ENCODE data around the gene OPCML. TPM values are rescaled to one million over a fixed set of nuclear protein-coding genes. Genes with fewer than 3 reads are reported as not detected.

Gene OPCML
- total RNA-seq, 1 experiment from 2014 or later = not detected

- no peaks in the 10 kb centered on the region for H3K36me3 ChIP-seq (ENCODE audit: low read depth, low read length)
- H3K27me3 ChIP-seq (ENCODE audit: low read length) = no peaks in the 10 kb centered on the region
- CTCF ChIA-PET = no interaction called here
- no peak overlapping the region for H3K27ac ChIP-seq (ENCODE audit: low read length)
- ATAC-seq (no peak), DNase-seq (no peak)
- POLR2A ChIA-PET (ENCODE audit: unreplicated experiment) = no interaction called here
- H3K4me1 ChIP-seq (ENCODE audit: insufficient read depth, low read length) = no peaks in the 10 kb centered on the region
- H4K20me1 ChIP-seq (ENCODE audit: low read length) = no peaks in the 10 kb centered on the region
- no peak overlapping the region for H3K9ac ChIP-seq (ENCODE audit: low read length)
- H3K79me2 ChIP-seq (ENCODE audit: low read length) = no peaks in the 10 kb centered on the region
- no peaks in the 10 kb centered on the region for H3F3A ChIP-seq (ENCODE audit: low read length, unreplicated experiment)
- H3K9me2 ChIP-seq (replicated peaks; ENCODE audit: low read length) = no peaks in the 10 kb centered on the region
- H3K4me3 ChIP-seq (ENCODE audit: low read length) = no peak overlapping the region
- BruUV-seq (replicated peaks) = no TSS peak
- no peak overlapping the region for H3K4me2 ChIP-seq (ENCODE audit: low read length)
- intact Hi-C loops (cut with micrococcal nuclease) = no loop called here
- no peak overlapping the region for H2AFZ ChIP-seq (ENCODE audit: low read length)
- TF ChIP-seq EZH2phosphoT487 (IDR thresholded peaks at IDR 0.05; ENCODE audit: borderline replicate concordance, low read length) (no peak), EZH2 (IDR thresholded peaks at IDR 0.05; ENCODE audit: low read length, unreplicated experiment) (no peak), CTCF (conservative IDR thresholded peaks at IDR 0.05; ENCODE audit: low read depth, low read length) (no peak)
- H3K9me3 ChIP-seq (ENCODE audit: low read length) = peaks cover 14% of the 10 kb centered on the region
These were observed 146.5 kb downstream of the OPCML start for GRCh38 chr11:133385781-133386180.

DNA sequence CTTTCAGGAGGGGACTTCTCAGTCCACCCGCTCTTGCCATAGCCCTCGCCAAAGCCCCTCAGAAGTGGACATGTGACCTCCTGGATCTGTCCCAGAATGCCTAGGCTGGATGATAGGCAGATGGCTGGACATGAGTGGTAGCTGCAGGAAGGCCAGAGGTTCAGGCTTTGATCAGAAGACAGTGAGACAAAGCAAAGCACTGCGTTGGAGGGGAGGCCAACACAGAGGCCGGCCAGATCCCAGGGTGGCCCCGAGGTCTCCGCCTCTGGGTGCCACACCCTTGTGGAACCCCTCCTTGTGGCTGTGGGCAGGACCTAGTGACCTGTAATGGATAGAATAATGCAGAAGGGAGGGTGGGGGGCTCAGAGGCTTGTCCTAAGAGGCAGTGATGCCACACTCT, 147.6 kb downstream of the OPCML start:
- ChIA-PET CTCF (no interaction called here), POLR2A (ENCODE audit: unreplicated experiment) (no interaction called here)
- no peak overlapping the region for H2AFZ ChIP-seq (ENCODE audit: low read length)
- no peaks in the 10 kb centered on the region for H3F3A ChIP-seq (ENCODE audit: low read length, unreplicated experiment)
- no peak overlapping the region for H3K9ac ChIP-seq (ENCODE audit: low read length)
- H3K4me1 ChIP-seq (ENCODE audit: insufficient read depth, low read length) = no peaks in the 10 kb centered on the region
- BruUV-seq (replicated peaks) = no TSS peak
- no peaks in the 10 kb centered on the region for H4K20me1 ChIP-seq (ENCODE audit: low read length)
- intact Hi-C loops (cut with micrococcal nuclease) = no loop called here
- H3K9me3 ChIP-seq (ENCODE audit: low read length) = peaks cover 17% of the 10 kb centered on the region
- DNase-seq (no peak), ATAC-seq (no peak)
- H3K27ac ChIP-seq (ENCODE audit: low read length) = no peak overlapping the region
- TF ChIP-seq CTCF (conservative IDR thresholded peaks at IDR 0.05; ENCODE audit: low read depth, low read length) (no peak), EZH2phosphoT487 (IDR thresholded peaks at IDR 0.05; ENCODE audit: borderline replicate concordance, low read length) (no peak), EZH2 (IDR thresholded peaks at IDR 0.05; ENCODE audit: low read length, unreplicated experiment) (no peak)
- H3K79me2 ChIP-seq (ENCODE audit: low read length) = no peaks in the 10 kb centered on the region
- H3K4me2 ChIP-seq (ENCODE audit: low read length) = no peak overlapping the region
- no peaks in the 10 kb centered on the region for H3K9me2 ChIP-seq (replicated peaks; ENCODE audit: low read length)
- no peak overlapping the region for H3K4me3 ChIP-seq (ENCODE audit: low read length)
- H3K27me3 ChIP-seq (ENCODE audit: low read length) = no peaks in the 10 kb centered on the region
- no peaks in the 10 kb centered on the region for H3K36me3 ChIP-seq (ENCODE audit: low read depth, low read length)

- H3K4me2 ChIP-seq (ENCODE audit: low read length) = no peak overlapping the region
- no peaks in the 10 kb centered on the region for H3K4me1 ChIP-seq (ENCODE audit: insufficient read depth, low read length)
- H4K20me1 ChIP-seq (ENCODE audit: low read length) = no peaks in the 10 kb centered on the region
- ChIA-PET POLR2A (ENCODE audit: unreplicated experiment) (no interaction called here), CTCF (no interaction called here)
- H3K9me3 ChIP-seq (ENCODE audit: low read length) = peaks cover 18% of the 10 kb centered on the region; the same call in 1 of the 2 replicates
- intact Hi-C loops (cut with micrococcal nuclease) = no loop called here
- no peaks in the 10 kb centered on the region for H3K27me3 ChIP-seq (ENCODE audit: low read length)
- H3K79me2 ChIP-seq (ENCODE audit: low read length) = no peaks in the 10 kb centered on the region
- H3K9ac ChIP-seq (ENCODE audit: low read length) = no peak overlapping the region
- no peaks in the 10 kb centered on the region for H3F3A ChIP-seq (ENCODE audit: low read length, unreplicated experiment)
- H3K36me3 ChIP-seq (ENCODE audit: low read depth, low read length) = no peaks in the 10 kb centered on the region
- ATAC-seq (no peak), DNase-seq (no peak)
- no TSS peak for BruUV-seq (replicated peaks)
- TF ChIP-seq EZH2 (IDR thresholded peaks at IDR 0.05; ENCODE audit: low read length, unreplicated experiment) (no peak), CTCF (conservative IDR thresholded peaks at IDR 0.05; ENCODE audit: low read depth, low read length) (no peak), EZH2phosphoT487 (IDR thresholded peaks at IDR 0.05; ENCODE audit: borderline replicate concordance, low read length) (no peak)
- H2AFZ ChIP-seq (ENCODE audit: low read length) = no peak overlapping the region
- H3K27ac ChIP-seq (ENCODE audit: low read length) = no peak overlapping the region
- no peaks in the 10 kb centered on the region for H3K9me2 ChIP-seq (replicated peaks; ENCODE audit: low read length)
- no peak overlapping the region for H3K4me3 ChIP-seq (ENCODE audit: low read length)
These were observed 148.6 kb downstream of the OPCML start for GRCh38 chr11:133383689-133384088.

Measured in PC-3 (cell line).